Ascending aorta (tissue), 2 donors: Measurements from ENCODE around the gene DTX2. TPM values are rescaled to one million over a fixed set of nuclear protein-coding genes. Genes with fewer than 3 reads are reported as not detected.
"Not testable (repeated sequence)": the region's sequence is repeated elsewhere in the genome, so short reads cannot be mapped to it uniquely, and the experiment has no call there.

ENCODE experiments used
- DNase-seq, 2 donors: peaks; one replicate each; pipeline ENCODE4 v3.0.0-alpha.2; 2019; ENCODE audit warnings: low spot score in 2 of 2
- H3K27ac ChIP-seq, 2 donors: fragments of 200-600 bp; sonication (generic); one replicate each; pipeline ENCODE4 v1.5.1; 2016 to 2017; ENCODE audit warnings: mild to moderate bottlenecking in 1 of 2
- H3K27me3 ChIP-seq: fragments of 200-600 bp; sonication (generic); one replicate; pipeline ENCODE4 v1.5.1; 2017
- H3K36me3 ChIP-seq, 2 donors: fragments of 200-600 bp; sonication (generic); one replicate each; pipeline ENCODE4 v1.5.1; 2016
- H3K4me1 ChIP-seq, 2 donors: fragments of 200-600 bp; sonication (generic); one replicate each; pipeline ENCODE4 v1.5.1; 2016 to 2017; ENCODE audit warnings: mild to moderate bottlenecking in 1 of 2
- H3K4me3 ChIP-seq, 2 donors: fragments of 200-600 bp; sonication (generic); one replicate each; pipeline ENCODE4 v1.5.1; 2016 to 2017; ENCODE audit warnings: mild to moderate bottlenecking in 1 of 2
- H3K9me3 ChIP-seq, 2 donors: fragments of 200-600 bp; sonication (generic); one replicate each; pipeline ENCODE4 v1.5.1; 2016
- intact Hi-C: fragments of 100-400 bp; cut with DNase I; formaldehyde crosslinking; loops from one replicate; pipeline ENCODE4 v1.15.1; 2023
- total RNA-seq: library from RNA; depleted of rRNA; stranded (reverse); fragments of >200 nt; gene quantifications from one replicate; pipeline ENCODE4 v1.1.0, GENCODE V29; 2016

The DTX2 gene
- total RNA-seq, 1 donor from 2014 or later, result 61.9 TPM

DNA sequence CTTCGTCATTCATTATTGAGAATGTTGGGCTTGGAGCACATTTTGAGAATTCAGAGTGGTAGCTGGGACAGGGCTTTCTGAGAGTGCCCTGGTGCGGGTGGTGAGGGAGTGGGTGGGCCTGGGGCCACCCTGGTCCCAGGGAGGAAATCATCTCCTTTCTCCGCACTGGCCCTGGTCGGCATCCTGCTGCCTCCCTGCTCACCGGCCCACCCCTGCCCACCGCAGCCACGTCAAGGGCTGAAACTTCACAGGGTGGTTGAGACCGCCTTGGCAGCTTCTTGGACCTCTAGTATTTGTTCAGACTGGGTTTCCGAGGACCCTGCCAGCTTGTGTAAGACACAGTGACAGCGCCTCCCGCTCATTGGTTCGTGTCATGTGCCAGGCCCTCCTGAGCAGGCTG, 22.9 kb downstream of the DTX2 start:
- intact Hi-C loops, H3K27me3 ChIP-seq, H3K27ac ChIP-seq, H3K9me3 ChIP-seq, H3K4me3 ChIP-seq, H3K4me1 ChIP-seq, DNase-seq: not testable (repeated sequence)
- peaks cover 7 to 21% of the 10 kb centered on the region in 2 donors for H3K36me3 ChIP-seq

DNA sequence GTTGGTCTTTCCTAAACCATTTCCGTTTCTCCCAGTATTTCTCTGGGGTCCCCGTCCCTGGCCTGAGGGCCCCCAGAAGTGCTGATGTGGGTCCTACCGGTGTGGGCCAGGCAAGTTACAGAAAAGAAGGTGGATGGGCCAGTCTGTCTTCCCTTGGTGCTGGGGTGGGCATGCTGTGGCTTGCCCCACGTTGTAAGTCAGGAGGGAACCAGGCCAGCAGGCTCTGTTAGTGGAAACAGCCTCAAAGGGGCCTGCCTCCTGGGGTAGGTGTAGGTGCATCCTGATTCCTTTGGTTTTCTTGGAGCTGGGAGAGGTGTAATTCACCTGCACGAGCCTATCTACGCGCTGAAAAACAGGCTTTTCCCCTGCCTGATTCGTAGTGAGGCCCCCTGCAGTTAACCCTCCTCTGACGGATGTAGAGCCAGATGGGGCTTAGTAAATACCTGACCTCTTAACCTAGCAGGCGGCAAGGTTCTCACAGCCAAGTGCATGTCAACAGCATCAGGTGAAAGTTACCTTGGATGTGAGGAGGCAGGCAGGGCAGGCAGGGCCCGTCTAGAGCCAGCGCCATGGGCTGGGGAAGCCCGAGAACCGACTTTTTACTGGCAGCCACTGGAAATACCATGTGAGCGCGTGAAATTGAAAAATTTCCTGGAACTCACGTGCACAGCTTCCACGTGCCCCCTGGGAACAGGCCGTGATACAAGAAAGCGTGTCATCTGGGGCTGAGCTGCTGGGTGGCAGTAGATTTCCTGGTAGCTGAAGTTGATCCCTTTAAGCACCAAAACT, 24.5 kb downstream of the DTX2 start:
- H3K4me3 ChIP-seq, H3K27me3 ChIP-seq, H3K9me3 ChIP-seq, DNase-seq, H3K27ac ChIP-seq, H3K4me1 ChIP-seq, intact Hi-C loops: not testable (repeated sequence)
- H3K36me3 ChIP-seq, result peaks cover 7 to 16% of the 10 kb centered on the region in 2 donors

DNA sequence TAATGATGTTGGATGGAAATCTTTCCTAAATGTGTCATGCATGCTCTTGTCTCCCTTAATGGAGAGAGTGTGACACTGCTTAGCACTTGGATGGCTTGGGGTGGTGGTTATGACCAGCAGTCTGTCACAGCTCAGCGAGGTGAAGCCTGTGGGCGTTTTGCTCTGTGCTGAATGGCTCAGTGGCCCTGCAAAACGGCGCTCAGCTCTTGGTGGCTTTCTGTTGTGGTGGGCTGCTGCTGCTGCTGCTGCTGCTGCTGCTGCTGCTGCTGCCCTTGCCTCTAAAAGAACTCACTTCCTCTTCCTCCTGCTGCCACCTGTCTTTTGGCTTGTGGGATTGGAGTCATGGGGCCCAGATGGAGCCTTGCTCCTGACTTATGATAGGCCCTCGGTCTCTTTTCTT, 25.1 kb downstream of the DTX2 start:
- H3K4me1 ChIP-seq, H3K27me3 ChIP-seq, H3K27ac ChIP-seq, H3K4me3 ChIP-seq, intact Hi-C loops, H3K9me3 ChIP-seq, DNase-seq: not testable (repeated sequence)
- H3K36me3 ChIP-seq, result peaks cover 7 to 12% of the 10 kb centered on the region in 2 donors

DNA sequence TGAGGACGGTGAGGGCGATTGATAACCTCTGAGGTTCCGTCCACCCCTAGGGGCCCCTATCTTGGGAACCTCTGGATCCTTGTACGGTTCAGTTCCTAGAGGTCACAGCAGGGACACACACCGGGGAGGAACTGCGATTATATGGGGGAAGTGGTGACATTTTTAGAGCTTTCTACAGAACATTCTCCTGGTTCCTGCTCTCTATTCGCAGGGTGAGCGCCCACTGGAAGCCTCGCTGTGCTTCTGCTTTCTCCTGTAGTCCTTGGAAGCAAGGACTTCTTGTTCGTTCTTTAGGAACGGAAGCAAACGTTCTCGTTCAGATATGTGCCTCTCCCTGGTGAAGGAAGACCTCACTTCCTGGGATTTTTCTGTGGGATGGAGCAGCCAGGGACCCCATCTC, 26.5 kb downstream of the DTX2 start:
- H3K36me3 ChIP-seq, intact Hi-C loops, H3K27ac ChIP-seq, H3K4me3 ChIP-seq, DNase-seq, H3K27me3 ChIP-seq, H3K9me3 ChIP-seq, H3K4me1 ChIP-seq: not testable (repeated sequence)

DNA sequence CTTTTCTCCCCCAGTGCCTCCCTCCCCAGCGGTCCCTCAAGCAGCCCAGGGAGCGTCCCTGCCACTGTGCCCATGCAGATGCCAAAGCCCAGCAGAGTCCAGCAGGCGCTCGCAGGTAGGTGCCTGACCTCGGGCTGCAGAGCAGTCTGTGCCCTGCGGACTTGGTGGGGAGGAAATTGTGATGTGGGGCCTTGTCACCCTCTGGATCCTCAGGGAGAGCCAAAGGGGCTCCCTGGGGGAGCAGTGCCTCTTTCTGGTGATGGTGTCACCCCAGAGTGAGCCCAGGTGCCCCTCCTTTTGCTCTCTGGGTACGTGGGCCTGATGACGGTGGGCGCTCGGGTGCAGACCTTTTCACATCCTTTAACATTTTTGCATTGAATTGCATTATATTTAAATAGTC, 30.6 kb downstream of the DTX2 start:
- intact Hi-C loops, H3K4me1 ChIP-seq, H3K27ac ChIP-seq, H3K27me3 ChIP-seq, H3K36me3 ChIP-seq, H3K4me3 ChIP-seq, H3K9me3 ChIP-seq, DNase-seq: not testable (repeated sequence)

DNA sequence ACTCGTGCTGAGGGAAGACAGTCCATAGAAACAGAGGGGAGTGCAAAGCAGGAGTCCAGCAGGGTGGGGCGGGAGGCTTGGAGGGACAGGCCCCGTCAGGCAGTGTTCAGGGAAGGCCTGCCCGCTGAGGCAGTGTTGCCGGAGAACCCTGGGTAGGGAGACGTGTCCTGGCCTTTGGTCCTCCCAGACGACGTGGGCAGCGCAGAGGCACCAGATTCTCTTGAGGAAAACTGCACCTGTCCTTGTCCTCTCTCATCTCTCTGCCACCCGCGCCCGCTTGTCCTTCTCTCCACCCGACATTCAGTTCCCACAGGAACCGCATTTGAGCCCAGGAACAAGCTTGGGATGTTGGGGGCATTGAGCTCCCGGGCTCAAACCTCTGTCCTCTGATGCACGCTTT, 34.2 kb downstream of the DTX2 start:
- H3K9me3 ChIP-seq, H3K27ac ChIP-seq, H3K4me1 ChIP-seq, H3K27me3 ChIP-seq, H3K4me3 ChIP-seq, H3K36me3 ChIP-seq, intact Hi-C loops: not testable (repeated sequence)
- DNase-seq, result peak in 1 of 2 donors; percentile 44

DNA sequence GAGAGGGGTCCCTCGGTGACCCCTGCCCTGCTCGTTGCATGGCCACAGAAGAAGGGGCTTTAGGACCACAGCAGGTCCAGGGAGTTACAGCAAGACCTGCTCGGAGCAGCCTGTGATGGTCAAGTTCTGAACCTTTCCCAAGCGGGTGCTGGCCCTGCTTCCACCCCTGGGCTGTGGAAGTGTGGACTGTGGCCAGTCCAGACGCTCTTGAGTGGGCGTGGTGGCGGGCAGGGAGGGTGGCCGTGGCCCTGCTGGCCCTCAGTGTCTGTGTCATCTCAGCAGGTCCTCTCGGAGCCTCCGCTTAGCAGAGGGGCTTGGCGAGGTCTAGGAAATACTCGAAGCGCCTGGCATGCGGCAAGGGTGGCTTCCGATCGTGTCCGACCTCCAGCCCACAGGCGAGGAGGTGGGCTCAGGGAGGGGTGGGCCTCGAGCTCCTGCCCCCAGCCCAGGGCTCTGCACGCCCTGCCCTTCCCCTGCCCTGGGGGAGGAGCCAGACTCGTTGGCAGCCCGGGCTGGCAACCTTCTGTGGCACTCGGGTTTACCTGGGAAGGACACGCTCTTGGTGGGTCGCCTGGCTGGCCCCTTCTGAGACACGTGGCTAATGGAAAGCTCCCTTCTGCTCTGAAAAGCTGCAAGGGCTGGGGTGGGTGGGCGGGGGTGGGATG, 36.5 kb downstream of the DTX2 start:
- intact Hi-C loops, H3K27me3 ChIP-seq, H3K4me1 ChIP-seq, H3K4me3 ChIP-seq, H3K9me3 ChIP-seq, DNase-seq, H3K27ac ChIP-seq: not testable (repeated sequence)
- peaks cover 3 to 10% of the 10 kb centered on the region in 2 donors for H3K36me3 ChIP-seq

DNA sequence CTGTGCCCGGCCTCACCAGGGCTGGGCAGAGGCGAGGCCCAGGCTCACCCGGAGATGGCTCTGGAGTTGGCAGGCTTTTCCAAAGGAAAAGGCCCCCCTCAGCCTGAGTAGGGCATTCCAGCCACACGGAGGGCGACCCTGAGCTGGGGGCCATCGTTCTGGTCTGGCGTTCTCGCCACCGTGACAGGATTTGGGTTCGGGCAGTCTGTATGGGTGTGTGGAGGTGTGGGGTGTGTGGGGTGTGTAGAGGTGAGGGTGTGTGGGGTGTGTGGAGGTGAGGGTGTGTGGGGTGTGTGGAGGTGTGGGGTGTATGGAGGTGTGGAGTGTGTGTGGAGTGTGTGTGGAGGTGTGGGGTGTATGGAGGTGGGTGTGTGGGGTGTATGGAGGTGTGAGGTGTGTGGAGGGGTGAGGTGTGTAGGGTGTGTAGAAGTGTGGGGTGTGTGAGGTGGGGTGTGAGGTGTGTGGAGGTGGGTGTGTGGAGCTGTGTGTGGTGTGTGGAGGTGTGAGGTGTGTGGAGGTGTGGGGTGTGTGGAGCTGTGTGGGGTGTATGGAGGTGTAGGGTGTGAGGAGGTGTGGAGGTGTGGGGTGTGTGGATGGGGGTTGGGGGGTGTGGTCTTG, 37.2 kb downstream of the DTX2 start:
- H3K9me3 ChIP-seq, H3K27me3 ChIP-seq, intact Hi-C loops, H3K4me1 ChIP-seq, H3K4me3 ChIP-seq, DNase-seq, H3K27ac ChIP-seq: not testable (repeated sequence)
- peaks cover 5 to 12% of the 10 kb centered on the region in 2 donors for H3K36me3 ChIP-seq

DNA sequence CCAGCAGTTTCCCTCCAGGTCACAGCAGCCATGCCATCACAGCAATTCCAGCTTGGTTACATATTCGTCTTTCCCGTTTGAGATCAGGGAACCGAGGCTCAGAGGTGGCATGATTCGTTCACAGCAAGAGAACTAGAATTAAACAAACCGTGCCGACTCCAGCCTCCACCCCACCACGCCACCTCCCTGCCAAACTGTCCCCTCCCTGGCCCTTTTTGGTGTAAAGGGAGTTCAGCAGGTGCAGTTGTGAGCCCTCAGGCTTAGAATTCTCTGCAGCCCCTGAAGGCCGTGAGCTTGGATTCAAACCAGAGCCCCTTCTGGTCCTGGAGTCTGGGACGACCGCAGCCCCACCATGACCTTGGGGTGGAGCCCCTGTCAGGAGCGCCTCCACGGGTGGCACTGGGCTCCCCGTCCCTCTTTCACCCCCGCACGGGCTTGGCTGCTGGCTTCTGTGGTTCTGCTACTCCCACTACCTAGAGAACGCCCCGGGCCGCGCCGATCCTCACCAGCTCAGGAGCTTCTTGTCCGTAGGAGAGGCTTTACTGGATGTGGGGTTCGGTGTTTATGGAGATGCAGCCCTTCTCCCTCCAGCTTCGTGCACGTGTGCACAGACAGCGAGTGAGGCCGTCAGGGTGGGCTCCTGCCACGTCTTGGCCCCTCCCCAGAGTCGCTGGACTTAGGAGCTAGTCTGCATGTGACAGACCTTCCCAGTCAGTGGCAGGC, 37.9 kb downstream of the DTX2 start:
- H3K36me3 ChIP-seq, result peaks cover 5 to 12% of the 10 kb centered on the region in 2 donors
- H3K27me3 ChIP-seq, DNase-seq, H3K4me1 ChIP-seq, H3K9me3 ChIP-seq, H3K27ac ChIP-seq, H3K4me3 ChIP-seq, intact Hi-C loops: not testable (repeated sequence)

DNA sequence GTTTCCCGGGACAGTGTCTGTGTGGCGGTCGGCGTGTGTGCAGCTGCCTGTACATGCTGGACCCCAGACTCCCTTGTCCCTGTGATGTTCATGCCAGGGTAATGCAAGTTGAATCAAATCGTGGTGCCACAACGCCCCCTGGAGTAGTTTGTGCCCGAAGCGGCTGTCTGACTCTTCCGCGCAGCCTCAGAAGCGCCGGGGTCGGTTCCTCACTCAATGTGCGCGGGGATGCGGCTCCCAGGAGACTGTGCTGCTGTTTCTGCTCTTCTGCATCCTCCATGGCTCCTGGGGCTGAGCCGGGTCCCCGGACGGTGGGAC, 38.4 kb downstream of the DTX2 start:
- H3K27me3 ChIP-seq, H3K27ac ChIP-seq, H3K4me3 ChIP-seq, DNase-seq, intact Hi-C loops, H3K4me1 ChIP-seq, H3K9me3 ChIP-seq: not testable (repeated sequence)
- H3K36me3 ChIP-seq, result peaks cover 5 to 15% of the 10 kb centered on the region in 2 donors

DNA sequence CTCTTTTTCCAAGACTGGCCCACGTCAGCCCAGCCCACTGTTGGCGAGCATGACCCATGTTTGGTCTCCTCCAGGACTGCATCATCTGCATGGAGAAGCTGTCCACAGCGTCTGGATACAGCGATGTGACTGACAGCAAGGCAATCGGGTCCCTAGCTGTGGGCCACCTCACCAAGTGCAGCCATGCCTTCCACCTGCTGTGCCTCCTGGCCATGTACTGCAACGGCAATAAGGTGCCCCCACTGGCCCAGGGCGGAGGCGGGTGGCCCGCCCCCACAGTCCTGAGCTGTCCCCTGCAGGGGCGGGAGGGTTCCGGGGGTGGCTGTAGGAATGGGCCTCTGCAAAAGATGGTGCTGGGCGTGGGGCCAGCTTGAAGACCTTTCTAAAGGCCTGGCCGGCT, 40.7 kb downstream of the DTX2 start:
- H3K9me3 ChIP-seq, H3K4me1 ChIP-seq, H3K4me3 ChIP-seq, H3K27ac ChIP-seq, H3K27me3 ChIP-seq, intact Hi-C loops, DNase-seq: not testable (repeated sequence)
- peaks cover 15 to 30% of the 10 kb centered on the region in 2 donors for H3K36me3 ChIP-seq

DNA sequence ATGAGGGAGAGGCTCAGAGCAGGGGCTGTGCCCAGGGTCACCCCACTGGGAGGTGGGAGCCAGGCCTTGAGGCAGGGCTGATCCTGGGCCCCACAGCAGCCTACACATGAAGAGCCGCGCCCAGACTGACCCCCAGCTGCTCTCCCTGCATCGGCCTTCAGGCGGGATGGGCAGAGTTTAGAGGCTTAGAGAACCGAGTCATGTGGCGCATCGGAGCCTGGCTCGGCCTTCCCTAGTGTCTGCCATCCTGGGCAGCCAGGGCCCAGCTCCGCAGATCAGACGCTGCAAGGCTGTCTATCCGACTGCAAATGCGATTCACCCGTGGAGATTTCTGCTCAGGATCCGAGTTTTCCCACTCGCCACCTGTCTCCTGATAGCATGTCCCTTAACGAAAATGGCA, 41.3 kb downstream of the DTX2 start:
- H3K36me3 ChIP-seq, result peaks cover 15 to 30% of the 10 kb centered on the region in 2 donors
- DNase-seq, intact Hi-C loops: not testable (repeated sequence)

DNA sequence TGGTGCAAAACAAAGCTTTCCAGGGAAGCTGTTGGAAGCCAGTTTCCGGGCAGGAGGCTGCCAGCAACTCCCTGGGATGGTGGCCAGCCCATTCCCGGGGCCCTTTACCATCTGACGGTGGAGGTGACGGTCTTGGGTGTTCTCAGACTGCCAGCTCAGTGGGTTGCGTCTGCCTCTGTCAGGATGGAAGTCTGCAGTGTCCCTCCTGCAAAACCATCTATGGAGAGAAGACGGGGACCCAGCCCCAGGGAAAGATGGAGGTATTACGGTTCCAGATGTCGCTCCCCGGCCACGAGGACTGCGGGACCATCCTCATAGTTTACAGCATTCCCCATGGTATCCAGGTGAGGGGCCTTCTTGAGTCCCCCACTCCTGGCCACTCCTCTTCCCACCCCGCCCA, 41.7 kb downstream of the DTX2 start:
- H3K4me1 ChIP-seq, DNase-seq, intact Hi-C loops, H3K4me3 ChIP-seq, H3K27me3 ChIP-seq, H3K27ac ChIP-seq, H3K9me3 ChIP-seq: not testable (repeated sequence)
- peaks cover 15 to 30% of the 10 kb centered on the region in 2 donors for H3K36me3 ChIP-seq

More for the DNA sequence above, 41.3 kb downstream of the DTX2 start:
- not testable (repeated sequence) for H3K27me3 ChIP-seq, H3K4me1 ChIP-seq, H3K4me3 ChIP-seq, H3K9me3 ChIP-seq, H3K27ac ChIP-seq
